ENCODE results near the gene TANGO6. TPM values are rescaled to one million over a fixed set of nuclear protein-coding genes. Genes with fewer than 3 reads are reported as not detected.

Gene TANGO6
- total and polyA plus RNA-seq, 10 of the 15 experiments (the other 5 are each of a cell fraction or from before 2014, with no cell fraction given) = 1.1 to 20.6 (median 11.0) TPM

DNA sequence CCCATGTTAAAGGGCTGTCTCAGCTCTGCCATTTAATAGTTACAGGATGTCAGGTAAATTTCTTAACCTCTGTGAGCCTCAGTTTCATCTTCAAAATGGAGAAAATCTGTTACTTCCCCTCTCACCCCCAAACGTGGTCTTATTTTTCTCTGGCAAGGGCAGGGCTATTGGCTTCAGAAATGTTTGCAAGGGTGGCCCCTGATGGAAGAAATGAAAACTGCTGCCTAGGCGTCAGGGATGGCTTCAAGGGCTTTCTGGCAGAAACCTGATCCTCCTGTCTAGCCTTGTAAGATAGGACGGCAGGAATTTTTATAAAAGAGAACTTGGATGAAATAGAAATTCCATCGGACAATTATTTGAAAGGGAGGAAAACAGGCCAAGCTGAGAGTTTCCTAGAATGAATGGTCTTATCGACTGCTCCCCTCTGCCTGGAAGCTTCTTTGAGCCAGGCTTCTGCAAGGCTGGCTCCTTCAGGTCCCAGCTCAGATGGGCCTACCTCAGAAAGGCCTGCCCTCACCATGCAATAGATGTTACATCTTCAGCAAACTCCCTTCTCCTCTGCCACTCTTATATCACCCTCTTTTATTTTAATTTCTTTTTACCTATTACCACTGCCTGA, 43.0 kb upstream of the TANGO6 start (continued):
- peak; percentile 45 for TF ChIP-seq RUNX3 (IDR thresholded peaks at IDR 0.05; ENCODE audit: low read length)
- TF ChIP-seq RAD21 (IDR thresholded peaks at IDR 0.05; ENCODE audit: insufficient read depth, low read depth, low read length) = peak; percentile 100
- no peak for TF ChIP-seq HDAC6 (IDR thresholded peaks at IDR 0.05; ENCODE audit: unreplicated experiment)
- TF ChIP-seq CHD2 (IDR thresholded peaks at IDR 0.05; ENCODE audit: borderline replicate concordance, low read depth, low read length) = no peak
- TF ChIP-seq STAT1 (conservative IDR thresholded peaks at IDR 0.05) = no peak
- TF ChIP-seq RB1 (IDR thresholded peaks at IDR 0.05; ENCODE audit: borderline replicate concordance) = no peak
- no peak for TF ChIP-seq HDAC2 (IDR thresholded peaks at IDR 0.05)
- no peak for TF ChIP-seq ZNF622 (IDR thresholded peaks at IDR 0.05)
- TF ChIP-seq IRF4 (IDR thresholded peaks at IDR 0.05; ENCODE audit: low read depth, low read length) = no peak
- TF ChIP-seq MXI1 (IDR thresholded peaks at IDR 0.05; ENCODE audit: low read depth, low read length) = no peak
- TF ChIP-seq BRCA1 (IDR thresholded peaks at IDR 0.05; ENCODE audit: low read depth, low read length) = no peak
- no peak for TF ChIP-seq ZNF207 (IDR thresholded peaks at IDR 0.05; ENCODE audit: borderline replicate concordance)
- no peak for TF ChIP-seq IKZF2 (IDR thresholded peaks at IDR 0.05)
- TF ChIP-seq CREM (IDR thresholded peaks at IDR 0.05; ENCODE audit: low read depth) = 0 out of 2 replicates have a peak, but pooled peaks have one; percentile 9
- TF ChIP-seq EZH2 (IDR thresholded peaks at IDR 0.05; ENCODE audit: borderline replicate concordance, control insufficient read depth, low read depth, low read length) = no peak
- TF ChIP-seq MLLT1 (IDR thresholded peaks at IDR 0.05) = no peak
- TF ChIP-seq FOS (IDR thresholded peaks at IDR 0.05; ENCODE audit: borderline replicate concordance, extremely low read depth, insufficient read length) = no peak
- no peak for TF ChIP-seq NR2C2 (IDR thresholded peaks at IDR 0.05; ENCODE audit: borderline replicate concordance, control insufficient read depth, insufficient read length, low read depth)
- no peak for TF ChIP-seq MEF2B (IDR thresholded peaks at IDR 0.05; ENCODE audit: partially characterized antibody, poor library complexity, severe bottlenecking)
- peak; percentile 27; the same call in 1 of the 2 replicates for TF ChIP-seq RCOR1 (conservative IDR thresholded peaks at IDR 0.05; ENCODE audit: low read depth, low read length)
- no peak for TF ChIP-seq PAX8 (IDR thresholded peaks at IDR 0.05)
- 0 out of 2 replicates have a peak, but pooled peaks have one; percentile 33 for TF ChIP-seq TARDBP (IDR thresholded peaks at IDR 0.05; ENCODE audit: borderline replicate concordance)
- peak; percentile 67; the same call in 1 of the 2 replicates for TF ChIP-seq SPI1 (IDR thresholded peaks at IDR 0.05; ENCODE audit: borderline replicate concordance, insufficient read depth, low read depth, low read length)
- TF ChIP-seq ZNF274 (IDR thresholded peaks at IDR 0.05; ENCODE audit: insufficient read depth, insufficient read length) = no peak
- no peak for TF ChIP-seq IKZF1 (conservative IDR thresholded peaks at IDR 0.05)
- TF ChIP-seq CTCF (IDR thresholded peaks at IDR 0.05 in 2 of 3, conservative IDR thresholded peaks at IDR 0.05 in 1 of 3; ENCODE audit: control insufficient read depth in 2 of 3, extremely low read depth in 1 of 3, insufficient read depth in 1 of 3, low read depth in 3 of 3, low read length in 3 of 3) = peak; percentile 84 to 93 (median 85)
- no peak for TF ChIP-seq POLR2A (IDR thresholded peaks at IDR 0.05; ENCODE audit: low read depth, low read length)
- TF ChIP-seq LARP7 (IDR thresholded peaks at IDR 0.05) = no peak
